Right lobe of liver (tissue), 6 donors: Measurements from ENCODE around the gene DFFA. TPM values are rescaled to one million over a fixed set of nuclear protein-coding genes. Genes with fewer than 3 reads are reported as not detected.

Experiments used
- ATAC-seq, 4 donors: fragments of 200-7000 bp; cut with Tn5 transposase; one replicate each; pipeline ENCODE4 v1.9.1; 2020; ENCODE audit warnings: mild to moderate bottlenecking in 4 of 4, moderate library complexity in 4 of 4
- DNase-seq, 3 donors: peaks; one replicate each; pipeline ENCODE4 v3.0.0-alpha.2; 2020
- H3K27ac ChIP-seq, 3 donors: fragments of 200-600 bp; one replicate each; pipeline ENCODE4 v1.8.0; 2022
- H3K27me3 ChIP-seq, 2 donors: fragments of 200-600 bp; one replicate each; pipeline ENCODE4 v1.8.0; 2022
- H3K36me3 ChIP-seq, 4 donors: fragments of 200-600 bp; sonication (generic) in 1 of 4; one replicate each; pipeline versions ENCODE4 v1.5.1 to v1.8.0; 2017 to 2022; ENCODE audit warnings: control low read depth in 1 of 4
- H3K4me1 ChIP-seq, 4 donors: fragments of 200-600 bp; sonication (generic) in 1 of 4; one replicate each; pipeline versions ENCODE4 v1.5.1 to v1.8.0; 2017 to 2022; ENCODE audit warnings: control low read depth in 1 of 4
- H3K4me3 ChIP-seq, 3 donors: fragments of 200-600 bp; one replicate each; pipeline ENCODE4 v1.8.0; 2022
- H3K9me3 ChIP-seq, 4 donors: fragments of 200-600 bp; sonication (generic) in 1 of 4; one replicate each; pipeline versions ENCODE4 v1.5.1 to v1.8.0; 2017 to 2022; ENCODE audit warnings: control low read depth in 1 of 4
- POLR2A ChIP-seq: fragments of 450-650 bp; IDR thresholded peaks from one replicate; pipeline ENCODE4 v1.6.1; 2017; ENCODE audit warnings: antibody characterized with exemption, mild to moderate bottlenecking
- WGBS: methylation state at CpG from one replicate; pipeline ENCODE4 v1.1.6; 2018; ENCODE audit warnings: low coverage, low lambda C conversion rate; ENCODE audit not compliant: insufficient coverage; ENCODE audit errors: missing lambda C conversion rate; 5-methylcytosine and 5-hydroxymethylcytosine counted together
- intact Hi-C, 2 donors: fragments of 100-400 bp; cut with DNase I; formaldehyde crosslinking; loops; one replicate each; pipeline versions ENCODE4 v1.11.2 to v1.14.1; 2022
- total RNA-seq, 6 experiments: library from RNA; depleted of rRNA in 2 of 6; stranded (reverse); fragments of >200 nt in 2 of 6; fragmentation: NEBNext Ultra II Directional in 3 of 6; extraction: Animal tissue kit (Norgen Biotek cat#: 25700) in 3 of 6; gene quantifications; one replicate each; pipeline versions ENCODE4 v1.1.0 to v1.2.4, GENCODE V29; 2016 to 2023
- TF ChIP-seq, protein P1 (sequence below), 4 donors: fragments of 200-600 bp in 3 of 4; fragments of 450-650 bp in 1 of 4; IDR thresholded peaks; one replicate each; pipeline versions ENCODE4 v1.5.1 to v1.8.0; 2016 to 2022; ENCODE audit warnings: antibody characterized with exemption in 4 of 4, mild to moderate bottlenecking in 2 of 4
- donor health status: DM: no; HTN: yes; CAD: no.
- donor health status: DM: no; HTN: no; CAD: no.
- donor health status: DM: no; HTN: no; CAD: no.
- donor health status: DM: no; HTN: yes; CAD: no.
- donor health status: DM: no; HTN: yes; CAD: no.

DFFA gene
- total RNA-seq, 6 experiments from 2014 or later, result 14.1 to 24.8 (median 16.9) TPM

DNA sequence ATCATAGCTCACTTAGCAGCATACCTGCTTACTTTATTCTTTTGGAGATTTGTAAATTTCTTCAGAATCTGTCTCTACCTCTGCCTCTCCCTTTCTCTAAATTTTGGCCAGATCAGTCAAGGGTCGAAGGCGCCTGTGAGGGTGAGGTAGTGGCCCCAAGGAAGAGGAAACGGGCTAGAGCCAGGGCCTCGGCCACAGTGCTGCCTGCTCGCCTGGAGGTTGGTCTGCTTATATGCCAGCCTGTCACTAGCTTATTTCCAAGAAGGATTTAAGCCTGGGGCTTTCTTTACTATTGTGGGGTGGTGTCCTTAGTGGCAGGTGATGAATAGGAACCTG is 22.1 kb upstream of the DFFA start:
- no peak for DNase-seq
- ATAC-seq, result no peak
- Histone ChIP-seq H3K27me3 (no peaks in the 10 kb centered on the region), H3K27ac (no peak overlapping the region), H3K4me1 (peaks cover 0 to 45% (median 18%) of the 10 kb centered on the region in 4 donors), H3K4me3 (no peak overlapping the region), H3K9me3 (no peaks in the 10 kb centered on the region), H3K36me3 (peaks cover 0 to 10% (median 0%) of the 10 kb centered on the region in 4 donors)
- TF ChIP-seq, protein P1, sequence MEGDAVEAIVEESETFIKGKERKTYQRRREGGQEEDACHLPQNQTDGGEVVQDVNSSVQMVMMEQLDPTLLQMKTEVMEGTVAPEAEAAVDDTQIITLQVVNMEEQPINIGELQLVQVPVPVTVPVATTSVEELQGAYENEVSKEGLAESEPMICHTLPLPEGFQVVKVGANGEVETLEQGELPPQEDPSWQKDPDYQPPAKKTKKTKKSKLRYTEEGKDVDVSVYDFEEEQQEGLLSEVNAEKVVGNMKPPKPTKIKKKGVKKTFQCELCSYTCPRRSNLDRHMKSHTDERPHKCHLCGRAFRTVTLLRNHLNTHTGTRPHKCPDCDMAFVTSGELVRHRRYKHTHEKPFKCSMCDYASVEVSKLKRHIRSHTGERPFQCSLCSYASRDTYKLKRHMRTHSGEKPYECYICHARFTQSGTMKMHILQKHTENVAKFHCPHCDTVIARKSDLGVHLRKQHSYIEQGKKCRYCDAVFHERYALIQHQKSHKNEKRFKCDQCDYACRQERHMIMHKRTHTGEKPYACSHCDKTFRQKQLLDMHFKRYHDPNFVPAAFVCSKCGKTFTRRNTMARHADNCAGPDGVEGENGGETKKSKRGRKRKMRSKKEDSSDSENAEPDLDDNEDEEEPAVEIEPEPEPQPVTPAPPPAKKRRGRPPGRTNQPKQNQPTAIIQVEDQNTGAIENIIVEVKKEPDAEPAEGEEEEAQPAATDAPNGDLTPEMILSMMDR (IDR thresholded peaks at IDR 0.05), result no peak
- 40% methylated on average over 5 of the region's 5 CpGs for WGBS
- intact Hi-C loops, result loop anchor here in 1 of 2 donors (5.0 kb wide), 1 partner anchor 62 kb away; the partner anchor contains the start of gene CENPS

GRCh38 chr1:10490286-10490970 is 18.1 kb upstream of the DFFA start:
- Histone ChIP-seq H3K36me3 (no peaks in the 10 kb centered on the region), H3K27me3 (no peaks in the 10 kb centered on the region), H3K9me3 (no peaks in the 10 kb centered on the region), H3K4me1 (peaks cover 0 to 53% (median 19%) of the 10 kb centered on the region in 4 donors), H3K27ac (peak overlapping the region in 2 of 3 donors; percentile 82 to 83), H3K4me3 (peak overlapping the region in 2 of 3 donors; percentile 24 to 34)
- TF ChIP-seq, protein P1 (IDR thresholded peaks at IDR 0.05), result no peak
- no peak for TF ChIP-seq POLR2A
- DNase-seq (peak in 2 of 3 donors; percentile 74 to 76), ATAC-seq (peak; percentile 7 to 70 (median 52))
- intact Hi-C loops, result loop anchor here in 1 of 2 donors (5.0 kb wide), 1 partner anchor 58 kb away; the partner anchor contains the start of gene CENPS
- WGBS, result 51% methylated on average over 12 of the region's 12 CpGs

DNA sequence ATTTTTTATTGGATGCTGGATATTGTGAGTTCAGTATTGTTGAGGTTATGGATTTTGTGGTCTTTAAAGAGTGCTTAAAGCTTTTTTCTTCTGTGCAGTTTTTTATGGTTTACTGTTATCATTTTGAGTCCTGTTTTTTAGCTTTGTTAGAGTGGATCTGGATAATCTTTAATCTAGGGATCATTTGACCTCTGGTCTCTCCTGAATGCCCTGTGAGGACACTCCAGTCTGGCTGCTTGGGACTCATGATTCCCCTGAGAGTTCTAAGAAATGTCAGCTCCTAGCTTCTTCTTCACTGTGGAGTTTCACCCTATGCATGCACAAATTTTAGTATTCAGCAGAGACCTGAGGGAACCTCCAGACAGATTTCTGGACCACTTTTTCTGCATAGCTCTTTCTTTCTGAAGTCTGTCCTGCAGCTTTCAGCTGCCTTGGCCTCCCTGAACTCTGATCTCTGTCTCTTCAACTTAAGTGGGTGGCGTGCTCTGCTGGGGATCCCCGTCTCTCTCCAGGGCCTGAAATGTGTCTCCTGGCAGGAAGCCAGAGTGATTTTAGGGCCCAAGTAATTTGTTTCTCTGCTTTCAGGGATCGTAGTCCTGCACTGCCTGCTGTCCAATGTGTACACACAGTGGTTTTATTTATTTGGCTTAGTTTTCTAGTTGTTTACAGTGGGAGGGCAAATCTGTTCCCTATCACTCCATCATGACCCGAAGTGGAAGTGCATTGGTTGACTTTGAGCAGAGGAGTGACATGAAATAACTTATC is 17.1 kb upstream of the DFFA start:
- H3K9me3 ChIP-seq, result no peaks in the 10 kb centered on the region
- ATAC-seq, result peak; percentile 82 to 91 (median 89)
- peak overlapping the region; percentile 28 to 83 (median 82) for H3K27ac ChIP-seq
- H3K4me1 ChIP-seq, result peaks cover 0 to 51% (median 17%) of the 10 kb centered on the region in 4 donors
- WGBS, result 9% methylated on average over 3 of the region's 4 CpGs
- intact Hi-C loops, result loop anchor here in 1 of 2 donors (5.0 kb wide), 1 partner anchor 57 kb away; the partner anchor contains the start of gene CENPS
- peak overlapping the region in 2 of 3 donors; percentile 24 to 34 for H3K4me3 ChIP-seq
- DNase-seq, result no peak
- H3K27me3 ChIP-seq, result no peaks in the 10 kb centered on the region
- H3K36me3 ChIP-seq, result no peaks in the 10 kb centered on the region
- TF ChIP-seq POLR2A, result no peak
- TF ChIP-seq, protein P1 (IDR thresholded peaks at IDR 0.05), result no peak

GRCh38 chr1:10484521-10484920 is 12.2 kb upstream of the DFFA start:
- intact Hi-C loops, result no loop called here
- ATAC-seq (peak; percentile 75 to 83 (median 80)), DNase-seq (no peak)
- Histone ChIP-seq H3K27me3 (no peaks in the 10 kb centered on the region), H3K4me1 (peaks cover 0 to 32% (median 10%) of the 10 kb centered on the region in 4 donors), H3K4me3 (no peak overlapping the region), H3K36me3 (no peaks in the 10 kb centered on the region), H3K27ac (peak overlapping the region in 2 of 3 donors; percentile 73 to 79), H3K9me3 (no peaks in the 10 kb centered on the region)
- TF ChIP-seq, protein P1 (IDR thresholded peaks at IDR 0.05), result no peak
- TF ChIP-seq POLR2A, result no peak
- WGBS, result 26% methylated on average over 4 of the region's 6 CpGs
